H1 (cell line): ENCODE data around the gene CSF3R. TPM values are rescaled to one million over a fixed set of nuclear protein-coding genes. Genes with fewer than 3 reads are reported as not detected.

Experiments
- CTCF ChIA-PET: fragments of 300-600 bp; sonication (Branson Sonifier 250); formaldehyde crosslinking; loops from one replicate; lab custom pipeline; 2021; ENCODE audit not compliant: partially characterized antibody; lab: Charles Lee
- POLR2A ChIA-PET: fragments of 300-600 bp; sonication (Branson Sonifier 250); formaldehyde crosslinking; loops from one replicate; lab custom pipeline; 2021; ENCODE audit warnings: inconsistent platforms; ENCODE audit not compliant: partially characterized antibody; lab: Charles Lee
- DNase-seq, 2 experiments: peaks; one replicate each; pipeline versions ENCODE4 v3.0.0 to v3.0.0-alpha.2; 2010 to 2022; ENCODE audit warnings: low spot score in 2 of 2, low read depth in 1 of 2, mixed read lengths in 1 of 2
- FAIRE-seq: peaks from 2 replicates; lab custom pipeline; 2011; peaks lifted over from hg19 to GRCh38; lab: Jason Lieb, UNC
- H2AFZ ChIP-seq: 2 replicates; pipeline ENCODE4 v1.8.1; 2012; ENCODE audit warnings: low read length, inconsistent platforms
- H2AK5ac ChIP-seq: 2 replicates; pipeline ENCODE4 v1.6.1; 2013; ENCODE audit warnings: low read depth, low read length
- H2BK120ac ChIP-seq: replicated peaks from 2 replicates; pipeline ENCODE3; 2013; ENCODE audit warnings: low read depth, low read length, inconsistent platforms
- H2BK12ac ChIP-seq: 2 replicates; pipeline ENCODE4 v1.6.1; 2013; ENCODE audit warnings: low read depth, low read length
- H2BK15ac ChIP-seq: 2 replicates; pipeline ENCODE4 v1.6.1; 2013; ENCODE audit warnings: low read length
- H2BK20ac ChIP-seq: 2 replicates; pipeline ENCODE4 v1.6.1; 2013; ENCODE audit warnings: low read length
- H2BK5ac ChIP-seq: 2 replicates; pipeline ENCODE4 v1.6.1; 2013; ENCODE audit warnings: low read depth, low read length
- H3K14ac ChIP-seq: 2 replicates; pipeline ENCODE4 v1.6.1; 2013; ENCODE audit warnings: inconsistent platforms; ENCODE audit not compliant: insufficient read length
- H3K18ac ChIP-seq: 2 replicates; pipeline ENCODE4 v1.6.1; 2013; ENCODE audit warnings: low read length; ENCODE audit errors: extremely low read depth
- H3K23ac ChIP-seq: 2 replicates; pipeline ENCODE4 v1.6.1; 2013; ENCODE audit warnings: inconsistent platforms; ENCODE audit not compliant: insufficient read length
- H3K23me2 ChIP-seq: 2 replicates; pipeline ENCODE4 v1.6.1; 2013; ENCODE audit warnings: low read depth, low read length
- H3K27ac ChIP-seq: 2 replicates; pipeline ENCODE4 v1.6.1; 2011; ENCODE audit warnings: low read depth, low read length, inconsistent platforms
- H3K27me3 ChIP-seq, 4 experiments: replicated peaks in 1 of 4; 1 replicate in 1 of 4; 2 replicates in 3 of 4; pipeline versions ENCODE4 v1.6.1 to v1.8.1; 2011 to 2013; ENCODE audit warnings: low read length in 3 of 4, mild to moderate bottlenecking in 3 of 4, inconsistent platforms in 2 of 4, mixed read lengths in 2 of 4, moderate library complexity in 1 of 4; ENCODE audit not compliant: control insufficient read depth in 3 of 4, insufficient read depth in 3 of 4; ENCODE audit errors: extremely low read depth in 1 of 4
- H3K36me3 ChIP-seq, 4 experiments: 2 replicates each; pipeline versions ENCODE4 v1.6.1 to v1.8.1; 2011 to 2013; ENCODE audit warnings: mild to moderate bottlenecking in 4 of 4, low read length in 3 of 4, moderate library complexity in 2 of 4, control low read depth in 1 of 4, inconsistent platforms in 1 of 4; ENCODE audit not compliant: insufficient read depth in 4 of 4, control insufficient read depth in 2 of 4
- H3K4ac ChIP-seq: replicated peaks from 2 replicates; pipeline ENCODE3; 2013; ENCODE audit warnings: low read length, low read depth, mixed read lengths, inconsistent platforms; ENCODE audit not compliant: insufficient read length
- H3K4me1 ChIP-seq, 4 experiments: replicated peaks in 1 of 4; 1 replicate in 1 of 4; 2 replicates in 3 of 4; pipeline versions ENCODE4 v1.6.1 to v1.8.1; 2011 to 2013; ENCODE audit warnings: low read length in 3 of 4, inconsistent platforms in 2 of 4, mixed read lengths in 1 of 4; ENCODE audit not compliant: insufficient read depth in 4 of 4, control insufficient read depth in 3 of 4
- H3K4me2 ChIP-seq, 2 experiments: 2 replicates each; pipeline versions ENCODE4 v1.6.1 to v1.8.1; 2011 to 2013; ENCODE audit warnings: low read depth in 2 of 2, low read length in 2 of 2, control low read depth in 1 of 2, inconsistent platforms in 1 of 2, mild to moderate bottlenecking in 1 of 2; ENCODE audit not compliant: insufficient read depth in 1 of 2
- H3K4me3 ChIP-seq, 4 experiments: fragments of 200-600, 300-600 bp in 1 of 4; sonication (generic), shearing (Covaris generic), sonication (Bioruptor Twin) in 1 of 4; 2 replicates each; pipeline versions ENCODE4 v1.5.1 to v1.8.1; 2011 to 2016; ENCODE audit warnings: low read length in 4 of 4, low read depth in 3 of 4, control low read depth in 2 of 4, inconsistent platforms in 2 of 4, mild to moderate bottlenecking in 2 of 4, mixed read lengths in 1 of 4, moderate library complexity in 1 of 4; ENCODE audit not compliant: insufficient read depth in 2 of 4; ENCODE audit errors: extremely low read depth in 1 of 4
- H3K56ac ChIP-seq: replicated peaks from 2 replicates; pipeline ENCODE3; 2013; ENCODE audit warnings: low read depth, mild to moderate bottlenecking, mixed read lengths, low read length, inconsistent platforms; ENCODE audit not compliant: insufficient read length
- H3K79me1 ChIP-seq: 2 replicates; pipeline ENCODE4 v1.6.1; 2013; ENCODE audit warnings: low read depth, low read length, control low read depth
- H3K79me2 ChIP-seq, 2 experiments: 2 replicates each; pipeline versions ENCODE4 v1.6.1 to v1.8.1; 2012 to 2013; ENCODE audit warnings: low read length in 2 of 2, mild to moderate bottlenecking in 2 of 2, inconsistent platforms in 1 of 2; ENCODE audit not compliant: insufficient read depth in 2 of 2, control insufficient read depth in 1 of 2
- H3K9ac ChIP-seq, 4 experiments: replicated peaks in 1 of 4; 1 replicate in 1 of 4; 2 replicates in 3 of 4; pipeline versions ENCODE4 v1.6.1 to v1.8.1; 2011 to 2013; ENCODE audit warnings: low read depth in 3 of 4, low read length in 3 of 4, control low read depth in 2 of 4, mild to moderate bottlenecking in 2 of 4, moderate library complexity in 2 of 4, inconsistent platforms in 1 of 4; ENCODE audit errors: extremely low read depth in 1 of 4
- H3K9me3 ChIP-seq, 2 experiments: 2 replicates each; pipeline versions ENCODE4 v1.6.1 to v1.8.1; 2012 to 2013; ENCODE audit warnings: mild to moderate bottlenecking in 2 of 2, moderate library complexity in 2 of 2, control low read depth in 1 of 2, inconsistent platforms in 1 of 2, low read depth in 1 of 2, low read length in 1 of 2, mixed read lengths in 1 of 2; ENCODE audit not compliant: insufficient read depth in 2 of 2
- H4K20me1 ChIP-seq, 2 experiments: replicated peaks in 1 of 2; 2 replicates each; pipeline versions ENCODE3 to v1.8.1; 2011 to 2013; ENCODE audit warnings: inconsistent platforms in 2 of 2, low read length in 2 of 2, mild to moderate bottlenecking in 1 of 2; ENCODE audit not compliant: insufficient read depth in 2 of 2, control insufficient read depth in 1 of 2
- H4K5ac ChIP-seq: 2 replicates; pipeline ENCODE4 v1.6.1; 2013; ENCODE audit warnings: low read length, low read depth, mixed read lengths, inconsistent platforms; ENCODE audit not compliant: insufficient read length
- H4K8ac ChIP-seq: 2 replicates; pipeline ENCODE4 v1.8.0; 2013; ENCODE audit warnings: mild to moderate bottlenecking, moderate library complexity, low read length, inconsistent platforms; ENCODE audit not compliant: insufficient read depth; ENCODE audit errors: extremely low read depth
- H4K91ac ChIP-seq: replicated peaks from 2 replicates; pipeline ENCODE3; 2013; ENCODE audit warnings: low read length, mixed read lengths, inconsistent platforms; ENCODE audit not compliant: insufficient read length
- ATF3 ChIP-seq: IDR thresholded peaks from 2 replicates; pipeline ENCODE4 v1.6.1; 2011; ENCODE audit warnings: low read depth, mild to moderate bottlenecking, low read length; ENCODE audit not compliant: insufficient read depth
- BRCA1 ChIP-seq: IDR thresholded peaks from 2 replicates; pipeline ENCODE4 v1.6.1; 2012; ENCODE audit warnings: low read depth, low read length, improper control_type of control experiment
- CREB1 ChIP-seq: IDR thresholded peaks from 2 replicates; pipeline ENCODE4 v1.6.1; 2012; ENCODE audit warnings: inconsistent platforms
- PHF8 ChIP-seq: fragments of 200-600 bp; sonication (generic); conservative IDR thresholded peaks from 2 replicates; pipeline ENCODE4 v1.7.1; 2012; ENCODE audit warnings: low read depth, mild to moderate bottlenecking, inconsistent platforms, low read length, moderate library complexity
- POU5F1 ChIP-seq: IDR thresholded peaks from 2 replicates; pipeline ENCODE4 v1.6.1; 2011; ENCODE audit warnings: low read depth, mild to moderate bottlenecking, low read length, moderate library complexity
- TAF1 ChIP-seq: IDR thresholded peaks from 2 replicates; pipeline ENCODE4 v1.6.1; 2011; ENCODE audit warnings: mild to moderate bottlenecking, low read depth, low read length
- TEAD4 ChIP-seq: IDR thresholded peaks from 2 replicates; pipeline ENCODE4 v1.6.1; 2012; ENCODE audit warnings: low read depth, low read length, inconsistent platforms, mixed read lengths
- WGBS, 2 experiments: shearing (Covaris generic) in 1 of 2; methylation state at CpG; one replicate each; pipeline versions ENCODE4 v1.1.6 to v1.1.7; 2013 to 2015; ENCODE audit warnings: low lambda C conversion rate in 2 of 2, mixed read lengths in 2 of 2, inconsistent platforms in 1 of 2, low coverage in 1 of 2, missing lambda C conversion rate in 1 of 2; ENCODE audit not compliant: insufficient replicate concordance in 2 of 2, insufficient coverage in 1 of 2, insufficient read length in 1 of 2; ENCODE audit errors: extremely low coverage in 1 of 2, missing lambda C conversion rate in 1 of 2; 5-methylcytosine and 5-hydroxymethylcytosine counted together
- polyA plus RNA-seq, 7 experiments: library from polyadenylated mRNA; depleted of rRNA in 3 of 7; stranded (reverse) in 5 of 7; unstranded in 2 of 7; fragments of >200 nt in 5 of 7; fragments of 200-250 nt in 2 of 7; gene quantifications; 1 replicate in 5 of 7; 2 replicates in 1 of 7; 4 replicates in 1 of 7; pipeline versions ENCODE4 v1.2.1 to v1.2.3, GENCODE V29; 2011 to 2013; ENCODE audit warnings: missing spikeins in 2 of 7, mixed read lengths in 2 of 7
- total RNA-seq: library from RNA; stranded (reverse); fragmentation: NEBNext Ultra II Directional; extraction: Animal tissue kit (Norgen Biotek cat#: 25700); gene quantifications from 2 replicates; pipeline ENCODE4 v1.2.1, GENCODE V29; 2021

CSF3R gene
- total and polyA plus RNA-seq, 2 of the 8 experiments (the other 6 are each of a cell fraction or from before 2014, with no cell fraction given) = not detected

- H3K9me3 ChIP-seq = no peaks in the 10 kb centered on the region
- H3K56ac ChIP-seq = no peak overlapping the region
- no peaks in the 10 kb centered on the region for H3K27me3 ChIP-seq
- no peaks in the 10 kb centered on the region for H3K36me3 ChIP-seq
- H2AK5ac ChIP-seq = no peak overlapping the region
- no peak overlapping the region for H3K27ac ChIP-seq
- H3K4me3 ChIP-seq = no peak overlapping the region
- CTCF ChIA-PET = interaction anchor here (0.5 to 0.6 kb wide), 2 partner anchors 27 to 329 kb away, joined by 3 to 4 read pairs; no protein-coding TSS in a partner anchor
- no peak for DNase-seq
- H3K9ac ChIP-seq = no peak overlapping the region
- H2BK12ac ChIP-seq = no peak overlapping the region
- H4K20me1 ChIP-seq = no peaks in the 10 kb centered on the region
- H3K18ac ChIP-seq = no peak overlapping the region
- H3K4ac ChIP-seq = no peak overlapping the region
- H3K79me2 ChIP-seq = no peaks in the 10 kb centered on the region
- H3K79me1 ChIP-seq = no peaks in the 10 kb centered on the region
- no peak overlapping the region for H4K5ac ChIP-seq
- H2BK15ac ChIP-seq = no peak overlapping the region
- WGBS, 2 experiments = 90% methylated on average over 4 of the region's 4 CpGs; no CpG with 5 or more reads in 1 of the 2 experiments
- no peak overlapping the region for H2AFZ ChIP-seq
- no peak overlapping the region for H2BK20ac ChIP-seq
- POLR2A ChIA-PET = interaction anchor here (0.8 to 1.1 kb wide), 4 partner anchors 10 to 133 kb away, joined by 3 read pairs; partner anchors contain the start of genes LSM10 and SH3D21
- no peak overlapping the region for H3K14ac ChIP-seq
- no peak overlapping the region for H3K4me2 ChIP-seq
- no peak overlapping the region for H2BK120ac ChIP-seq
- FAIRE-seq = no peak
- H2BK5ac ChIP-seq = no peak overlapping the region
- no peak overlapping the region for H4K91ac ChIP-seq
- no peak overlapping the region for H4K8ac ChIP-seq
- H3K4me1 ChIP-seq = peaks cover 0 to 3% (median 2%) of the 10 kb centered on the region in 4 experiments; a peak in 3 of 7 replicates
- no peak overlapping the region for H3K23ac ChIP-seq
- H3K23me2 ChIP-seq = no peaks in the 10 kb centered on the region; the same call in 1 of the 2 replicates
- TF ChIP-seq BRCA1 (no peak), ATF3 (no peak), PHF8 (no peak), TEAD4 (no peak), POU5F1 (no peak), TAF1 (no peak), CREB1 (no peak)
Observed at GRCh38 chr1:36438715-36439114, 44.0 kb downstream of the CSF3R start.
